Small intestine (tissue), 7 donors: ENCODE measurements around the gene FBXO10. TPM values are rescaled to one million over a fixed set of nuclear protein-coding genes. Genes with fewer than 3 reads are reported as not detected.
A peak's percentile ranks its signal among the peaks of the same experiment; 100 is the strongest.
"Not testable (repeated sequence)": the region's sequence is repeated elsewhere in the genome, so short reads cannot be mapped to it uniquely, and the experiment has no call there.

ENCODE experiments used
- DNase-seq, 2 donors: peaks; one replicate each; pipeline versions ENCODE4 v3.0.0 to v3.0.0-alpha.2; 2013
- FAIRE-seq: peaks from 2 replicates; lab custom pipeline; 2012; peaks lifted over from hg19 to GRCh38; lab: Jason Lieb, UNC
- H3K27ac ChIP-seq, 3 donors: one replicate each; pipeline ENCODE4 v1.5.1; 2013; ENCODE audit warnings: low read length in 2 of 3, mild to moderate bottlenecking in 2 of 3, control low read depth in 1 of 3, inconsistent platforms in 1 of 3, low read depth in 1 of 3, moderate library complexity in 1 of 3
- H3K27me3 ChIP-seq, 3 donors: one replicate each; pipeline ENCODE4 v1.6.1; 2013; ENCODE audit warnings: low read length in 3 of 3, inconsistent platforms in 1 of 3; ENCODE audit not compliant: control insufficient read depth in 3 of 3, insufficient read depth in 3 of 3
- H3K36me3 ChIP-seq, 3 donors: one replicate each; pipeline ENCODE4 v1.6.1; 2013; ENCODE audit warnings: low read length in 3 of 3, inconsistent platforms in 1 of 3, low read depth in 1 of 3, mild to moderate bottlenecking in 1 of 3, moderate library complexity in 1 of 3; ENCODE audit not compliant: control insufficient read depth in 3 of 3, insufficient read depth in 2 of 3
- H3K4me1 ChIP-seq, 3 donors: one replicate each; pipeline ENCODE4 v1.6.1; 2013; ENCODE audit warnings: low read length in 2 of 3, inconsistent platforms in 1 of 3, low read depth in 1 of 3, mild to moderate bottlenecking in 1 of 3, moderate library complexity in 1 of 3; ENCODE audit not compliant: control insufficient read depth in 3 of 3, insufficient read depth in 2 of 3
- H3K4me3 ChIP-seq, 3 donors: one replicate each; pipeline ENCODE4 v1.5.1; 2013; ENCODE audit warnings: low read length in 3 of 3, control low read depth in 1 of 3, inconsistent platforms in 1 of 3, low read depth in 1 of 3, mild to moderate bottlenecking in 1 of 3, moderate library complexity in 1 of 3
- H3K9me3 ChIP-seq, 2 donors: one replicate each; pipeline ENCODE4 v1.6.1; 2013; ENCODE audit warnings: low read depth in 1 of 2, low read length in 1 of 2; ENCODE audit not compliant: control insufficient read depth in 2 of 2, insufficient read depth in 1 of 2
- WGBS, 3 donors: extraction: QIAGEN DNeasy Blood & Tissue Kit; methylation state at CpG; one replicate each; pipeline ENCODE4 v1.1.7; 2013; 5-methylcytosine and 5-hydroxymethylcytosine counted together
- polyA plus RNA-seq, 4 donors: library from polyadenylated mRNA; stranded (reverse) in 3 of 4; unstranded in 1 of 4; fragments of 200-250 nt in 3 of 4; fragments of 120-200 nt in 1 of 4; gene quantifications; one replicate each; pipeline versions ENCODE4 v1.2.1 to v1.2.3, GENCODE V29; 2013
- donor health status: healthy with polysubstance abuse.
- donor health status: control.
- donor health status: control.
- donor health status: Bipolar disorder and iron deficiency.
- donor health status: healthy.

The FBXO10 gene
- polyA plus RNA-seq, 4 donors = 1.4 to 4.4 (median 2.4) TPM

DNA sequence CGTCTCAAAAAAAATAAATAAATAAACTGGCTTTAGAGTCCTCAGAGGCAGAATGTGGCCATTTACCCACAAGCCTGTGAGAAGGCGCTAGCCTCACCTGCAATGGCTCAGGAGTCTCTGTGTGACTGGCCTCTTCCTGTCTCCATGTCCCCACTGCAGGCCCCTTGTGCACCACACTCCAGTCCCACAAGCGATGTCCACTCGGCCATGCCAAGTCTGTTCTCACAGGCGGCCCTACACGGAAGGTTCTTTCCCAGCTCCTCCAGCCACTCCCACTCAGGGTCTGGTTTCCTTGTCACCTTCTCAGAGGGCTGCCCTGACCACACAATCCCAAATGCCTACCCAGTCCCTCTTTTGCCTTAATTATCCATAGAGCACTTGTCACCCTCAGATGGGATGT, 52.3 kb downstream of the FBXO10 start:
- Histone ChIP-seq H3K4me1 (no peaks in the 10 kb centered on the region), H3K27me3 (no peaks in the 10 kb centered on the region), H3K9me3 (no peaks in the 10 kb centered on the region), H3K36me3 (peaks cover 0 to 57% (median 0%) of the 10 kb centered on the region in 3 donors), H3K27ac (no peak overlapping the region), H3K4me3 (no peak overlapping the region)
- 92% methylated on average over 6 of the region's 6 CpGs for WGBS, 3 donors
- no peak for DNase-seq
- no peak for FAIRE-seq

DNA sequence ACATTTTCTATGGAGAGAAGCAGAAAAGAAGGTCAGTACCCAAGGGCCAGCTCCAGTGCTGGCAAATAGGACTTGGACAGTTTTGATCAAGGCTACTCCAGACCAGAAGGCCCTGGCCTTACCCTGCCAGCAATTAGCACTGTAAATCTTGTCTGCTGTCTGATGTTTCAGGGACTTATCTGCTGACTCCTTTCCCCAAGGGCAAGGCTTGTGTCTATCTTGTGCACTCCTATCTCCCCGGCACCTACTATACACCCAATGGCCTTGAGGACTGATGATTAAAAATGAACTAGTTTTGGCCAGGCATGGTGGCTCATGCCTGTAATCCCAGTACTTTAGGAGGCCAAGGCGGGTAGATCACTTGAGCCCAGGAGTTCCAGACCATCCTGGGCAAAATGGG, 53.2 kb downstream of the FBXO10 start:
- H3K4me1 ChIP-seq = no peaks in the 10 kb centered on the region
- no peaks in the 10 kb centered on the region for H3K27me3 ChIP-seq
- no peak overlapping the region for H3K4me3 ChIP-seq
- peaks cover 0 to 55% (median 0%) of the 10 kb centered on the region in 3 donors for H3K36me3 ChIP-seq
- no peaks in the 10 kb centered on the region for H3K9me3 ChIP-seq
- no peak for DNase-seq
- FAIRE-seq = no peak
- WGBS, 3 donors = 90 to 95% (median 93%) methylated on average over 2 of the region's 2 CpGs
- H3K27ac ChIP-seq = no peak overlapping the region

- Histone ChIP-seq H3K36me3 (peaks cover 0 to 60% (median 0%) of the 10 kb centered on the region in 3 donors), H3K27me3 (no peaks in the 10 kb centered on the region), H3K4me3 (no peak overlapping the region), H3K9me3 (no peaks in the 10 kb centered on the region), H3K4me1 (no peaks in the 10 kb centered on the region), H3K27ac (no peak overlapping the region)
- FAIRE-seq (no peak), DNase-seq (no peak)
- 92 to 96% (median 95%) methylated on average over 7 to 10 of the region's 10 CpGs for WGBS, 3 donors
Measured at GRCh38 chr9:37521111-37521510, 55.1 kb downstream of the FBXO10 start.

DNA sequence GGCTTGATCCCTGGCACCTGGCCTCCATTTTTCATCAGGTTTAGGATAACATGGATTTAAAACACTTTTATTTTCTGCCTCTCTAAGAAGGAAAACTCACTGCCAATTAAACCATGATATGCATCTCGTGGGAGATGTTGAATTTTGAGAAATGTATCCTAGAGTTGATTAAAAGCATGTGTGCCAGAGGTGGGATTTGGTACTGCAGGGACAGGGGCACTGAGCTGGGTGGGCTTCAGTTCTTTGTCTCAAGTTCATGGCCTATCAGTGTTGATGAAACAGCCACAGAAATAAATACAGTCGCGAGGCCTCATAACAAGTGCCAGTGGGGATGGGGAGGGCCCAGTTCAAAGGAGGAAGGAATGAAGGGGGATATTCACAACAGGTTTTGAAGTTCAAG, 55.5 kb downstream of the FBXO10 start:
- Histone ChIP-seq H3K27me3 (no peaks in the 10 kb centered on the region), H3K27ac (no peak overlapping the region), H3K4me3 (no peak overlapping the region), H3K9me3 (no peaks in the 10 kb centered on the region), H3K4me1 (no peaks in the 10 kb centered on the region), H3K36me3 (peaks cover 0 to 62% (median 0%) of the 10 kb centered on the region in 3 donors)
- WGBS, 3 donors = 84 to 92% (median 90%) methylated on average over 3 of the region's 3 CpGs
- DNase-seq (no peak), FAIRE-seq (no peak)

GRCh38 chr9:37517923-37518322, 58.3 kb downstream of the FBXO10 start:
- DNase-seq (no peak), FAIRE-seq (no peak)
- Histone ChIP-seq H3K27ac (no peak overlapping the region), H3K4me1 (no peaks in the 10 kb centered on the region), H3K9me3 (no peaks in the 10 kb centered on the region), H3K4me3 (no peak overlapping the region), H3K27me3 (no peaks in the 10 kb centered on the region), H3K36me3 (peaks cover 0 to 50% (median 2%) of the 10 kb centered on the region in 3 donors)
- 88 to 93% (median 91%) methylated on average over 13 of the region's 13 CpGs for WGBS, 3 donors

DNA sequence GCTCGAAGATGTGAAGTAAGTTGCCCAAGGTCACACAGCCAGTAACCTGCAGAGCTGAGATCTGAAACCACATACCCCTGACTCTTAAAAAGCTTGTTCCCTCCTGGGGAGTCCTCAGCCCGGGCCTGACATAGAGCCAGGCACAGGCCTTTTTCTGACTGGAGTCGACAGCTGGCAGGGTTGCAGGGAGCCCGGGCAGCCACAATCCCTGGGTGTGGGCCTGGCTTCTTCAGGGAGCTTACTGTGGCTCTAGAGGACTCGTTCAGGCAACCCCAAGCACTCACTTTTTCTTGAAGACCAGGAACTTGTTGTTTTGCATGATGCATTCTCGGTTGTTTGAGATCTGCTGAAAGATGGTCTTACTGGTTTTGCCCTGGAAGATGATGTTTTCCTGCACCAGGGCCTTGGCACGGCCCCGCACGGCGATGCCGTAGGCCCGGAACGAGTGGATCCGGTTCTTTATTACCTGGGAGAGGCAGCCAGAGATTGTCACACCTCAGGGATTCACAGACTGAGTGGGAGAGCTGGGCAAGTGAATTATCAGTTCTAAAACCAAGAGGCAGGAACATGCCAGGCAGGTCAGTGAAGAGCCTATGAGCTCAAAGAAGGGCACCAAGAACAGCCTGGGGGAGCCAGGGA, 60.4 kb downstream of the FBXO10 start:
- FAIRE-seq (no peak), DNase-seq (no peak)
- Histone ChIP-seq H3K4me3 (no peak overlapping the region), H3K36me3 (peaks cover 0 to 44% (median 2%) of the 10 kb centered on the region in 3 donors), H3K27me3 (no peaks in the 10 kb centered on the region), H3K27ac (no peak overlapping the region), H3K9me3 (no peaks in the 10 kb centered on the region), H3K4me1 (no peaks in the 10 kb centered on the region)
- WGBS, 3 donors = 86 to 93% (median 89%) methylated on average over 14 of the region's 14 CpGs

GRCh38 chr9:37514999-37515398, 61.2 kb downstream of the FBXO10 start:
- WGBS, 3 donors = 18 to 69% (median 36%) methylated on average over 7 of the region's 7 CpGs
- peak; percentile 6 to 69 for DNase-seq
- H3K4me1 ChIP-seq = no peaks in the 10 kb centered on the region
- FAIRE-seq = no peak
- H3K4me3 ChIP-seq = no peak overlapping the region
- H3K9me3 ChIP-seq = no peaks in the 10 kb centered on the region
- no peak overlapping the region for H3K27ac ChIP-seq
- no peaks in the 10 kb centered on the region for H3K27me3 ChIP-seq
- peaks cover 0 to 40% (median 2%) of the 10 kb centered on the region in 3 donors for H3K36me3 ChIP-seq

- H3K27ac ChIP-seq, H3K27me3 ChIP-seq, H3K9me3 ChIP-seq, FAIRE-seq, DNase-seq, H3K4me1 ChIP-seq, H3K4me3 ChIP-seq: not testable (repeated sequence)
- peaks cover 0 to 38% (median 2%) of the 10 kb centered on the region in 3 donors for H3K36me3 ChIP-seq
- 93 to 97% (median 96%) methylated on average over 10 of the region's 10 CpGs for WGBS, 3 donors
Measured at GRCh38 chr9:37514415-37514814, 61.8 kb downstream of the FBXO10 start.

GRCh38 chr9:37512437-37512836, 63.7 kb downstream of the FBXO10 start:
- no peak for FAIRE-seq
- Histone ChIP-seq H3K27ac (no peak overlapping the region), H3K4me3 (no peak overlapping the region), H3K4me1 (no peaks in the 10 kb centered on the region), H3K27me3 (no peaks in the 10 kb centered on the region), H3K36me3 (peaks cover 0 to 33% (median 2%) of the 10 kb centered on the region in 3 donors), H3K9me3 (no peaks in the 10 kb centered on the region)
- DNase-seq = no peak
- WGBS, 3 donors = 71 to 87% (median 73%) methylated on average over 12 of the region's 12 CpGs
